Retinal pigment epithelial cell (primary cell): ENCODE measurements around the gene C1orf232.
A peak's percentile ranks its signal among the peaks of the same experiment; 100 is the strongest.

Experiments used
- DNase-seq: peaks from one replicate; pipeline ENCODE4 v3.0.0-alpha.2; 2010; ENCODE audit warnings: low read depth
- H3K4me3 ChIP-seq: 2 replicates; pipeline ENCODE4 v1.5.1; 2011; ENCODE audit warnings: mild to moderate bottlenecking, low read length, control low read depth, moderate library complexity
- CTCF ChIP-seq: conservative IDR thresholded peaks from 2 replicates; pipeline ENCODE4 v1.5.1; 2011; ENCODE audit warnings: low read depth, low read length, control low read depth, inconsistent platforms

Gene C1orf232

GRCh38 chr1:26180010-26180506, 11.3 kb upstream of the C1orf232 start:
- no peak overlapping the region for H3K4me3 ChIP-seq
- no peak for DNase-seq
- no peak for TF ChIP-seq CTCF

GRCh38 chr1:26177182-26177684, 8.5 kb upstream of the C1orf232 start, which contains the start of gene CNKSR1:
TSS of gene CNKSR1 (plus strand) at chr1:26177491. CDS start at chr1:26177548, 57 bp downstream.
- TF ChIP-seq CTCF: no peak
- DNase-seq: no peak
- H3K4me3 ChIP-seq: no peak within 1 kb of the TSS

GRCh38 chr1:26175346-26175745, 6.6 kb upstream of the C1orf232 start:
- TF ChIP-seq CTCF: no peak
- no peak for DNase-seq
- H3K4me3 ChIP-seq: no peak overlapping the region

- no peak for TF ChIP-seq CTCF
- H3K4me3 ChIP-seq: peak within 1 kb of the TSS; percentile 74
Measured at GRCh38 chr1:26171084-26172072, 2.6 kb upstream of the C1orf232 start, which contains the start of gene ZNF593OS. TSS of gene ZNF593OS (minus strand) at chr1:26171832. CDS start at chr1:26171661, 171 bp downstream.

GRCh38 chr1:26170472-26170821, 1.7 kb upstream of the C1orf232 start:
- no peak for DNase-seq
- no peak for TF ChIP-seq CTCF
- peak overlapping the region; percentile 74 for H3K4me3 ChIP-seq

More at GRCh38 chr1:26171084-26172072, 2.6 kb upstream of the C1orf232 start, which contains the start of gene ZNF593OS:
- DNase-seq: peak; percentile 40

GRCh38 chr1:26169669-26170471, 1.1 kb upstream of the C1orf232 start, which contains the start of gene ZNF593:
TSS of gene ZNF593 (plus strand) at chr1:26169908. CDS start at chr1:26169984, 76 bp downstream.
- peak; percentile 64 for DNase-seq
- H3K4me3 ChIP-seq: peak within 1 kb of the TSS; percentile 74
- TF ChIP-seq CTCF: peak; percentile 88
